GM13977 (cell line): ENCODE results near the gene ACBD6.

ENCODE experiments used
- DNase-seq: peaks from one replicate; pipeline ENCODE4 v3.0.0; 2012; ENCODE audit warnings: low spot score
- CTCF ChIP-seq: IDR thresholded peaks from 2 replicates; pipeline ENCODE4 v1.5.1; 2012; ENCODE audit warnings: mild to moderate bottlenecking, control low read depth; ENCODE audit not compliant: insufficient read depth; ENCODE audit errors: extremely low read depth, missing control alignments
- in situ Hi-C: fragments of 300-500 bp; cut with MboI; formaldehyde crosslinking; loops from one replicate; pipeline ENCODE4 v1.12.0; 2022; ENCODE audit warnings: low sequenced_read_pairs, low pct_unique_long_range_greater_than_20kb, mixed read lengths, inconsistent platforms; ENCODE audit not compliant: unreplicated experiment

ACBD6 gene

GRCh38 chr1:180301135-180301742, 201.1 kb downstream of the ACBD6 start:
- no peak for TF ChIP-seq CTCF
- in situ Hi-C loops = no loop called here
- DNase-seq = no peak

DNA sequence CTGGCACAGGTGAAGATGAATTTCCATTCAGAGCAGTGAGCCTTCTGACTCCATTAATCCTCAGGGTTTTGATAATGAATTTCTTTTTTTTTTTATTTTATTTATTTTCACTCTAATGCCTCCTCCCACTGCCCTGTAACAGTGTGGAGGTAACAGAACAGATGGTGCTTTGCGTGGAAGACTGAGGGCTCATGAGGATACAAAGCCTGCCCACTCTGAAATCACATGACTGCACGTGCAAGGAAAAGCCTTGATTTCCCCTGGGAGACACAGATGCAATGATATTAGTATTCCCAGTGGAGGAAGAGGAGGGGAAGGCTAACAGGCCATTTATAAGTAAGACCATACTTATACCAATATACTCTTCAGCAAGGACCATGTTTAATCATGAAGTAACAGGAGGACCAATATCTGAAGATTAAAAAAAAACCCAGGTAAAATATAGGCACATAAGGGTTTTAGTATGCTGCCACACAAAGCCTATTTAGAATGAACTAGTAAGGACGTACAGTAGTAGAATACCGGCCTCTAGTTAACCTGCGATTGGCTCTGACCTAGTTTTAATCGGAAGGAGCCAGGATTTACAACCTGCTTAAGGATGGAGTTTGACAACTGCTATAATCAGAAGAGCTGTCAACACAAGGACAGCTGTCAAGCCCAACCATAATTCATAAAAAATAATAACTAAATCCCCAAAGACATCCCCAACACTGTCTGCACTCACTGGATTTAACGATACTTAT, 202.7 kb downstream of the ACBD6 start:
- DNase-seq = no peak
- in situ Hi-C loops = no loop called here
- TF ChIP-seq CTCF = no peak

DNA sequence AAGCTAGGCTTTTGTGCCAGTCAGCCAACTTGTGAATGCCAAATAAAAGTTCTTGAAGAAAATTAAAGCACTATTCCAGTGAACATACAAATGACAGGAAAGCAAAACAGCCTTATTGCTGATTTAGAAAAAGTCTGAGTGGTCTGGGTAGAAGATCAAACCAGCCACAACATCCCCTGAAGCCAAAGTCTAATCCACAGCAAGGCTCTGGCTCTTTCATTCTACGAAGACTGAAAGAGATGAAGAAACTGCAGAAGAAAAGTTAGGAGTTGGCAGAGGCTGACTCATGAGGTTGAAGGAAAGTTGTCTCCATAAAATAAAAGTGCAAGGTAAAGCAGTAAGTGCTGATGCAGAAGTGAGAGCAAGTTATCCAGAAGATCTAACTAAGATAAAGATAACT, 206.4 kb downstream of the ACBD6 start:
- no peak for DNase-seq
- TF ChIP-seq CTCF = no peak
- in situ Hi-C loops = no loop called here

GRCh38 chr1:180294711-180295110, 207.7 kb downstream of the ACBD6 start:
- no peak for DNase-seq
- in situ Hi-C loops = no loop called here
- TF ChIP-seq CTCF = no peak

DNA sequence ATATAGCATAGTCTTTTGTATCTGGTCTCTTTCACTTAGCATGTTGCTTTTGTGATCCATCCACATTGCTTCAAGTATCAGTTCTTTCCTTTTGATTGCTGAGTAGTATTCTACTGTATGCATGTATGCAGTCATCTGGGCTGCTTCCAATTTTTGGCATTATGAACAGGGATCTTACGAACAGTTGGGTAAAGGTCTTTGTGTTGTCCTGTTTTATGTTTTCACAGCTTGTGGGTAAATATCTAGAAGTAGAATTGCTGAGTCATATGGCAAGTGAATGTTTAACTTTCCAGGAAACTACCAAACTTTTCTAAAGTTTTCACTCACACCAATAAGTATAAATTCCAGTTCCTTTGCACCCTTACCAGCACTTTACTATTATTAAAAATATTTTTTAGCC, 211.4 kb downstream of the ACBD6 start:
- TF ChIP-seq CTCF = no peak
- in situ Hi-C loops = no loop called here
- no peak for DNase-seq

- in situ Hi-C loops = no loop called here
- no peak for TF ChIP-seq CTCF
- no peak for DNase-seq
These were observed 211.9 kb downstream of the ACBD6 start for GRCh38 chr1:180290265-180291001.
